Left colon (tissue), 2 donors: ENCODE data around the gene SBSN. TPM values are rescaled to one million over a fixed set of nuclear protein-coding genes. Genes with fewer than 3 reads are reported as not detected.

Source experiments
- ATAC-seq: fragments of 200-7000 bp; cut with Tn5 transposase; one replicate; pipeline ENCODE4 v1.9.1; 2020; ENCODE audit warnings: mild to moderate bottlenecking, moderate library complexity
- DNase-seq, 2 donors: peaks; one replicate each; pipeline ENCODE4 v3.0.0-alpha.2; 2020
- intact Hi-C, 2 donors: fragments of 100-400 bp; cut with DNase I in 1 of 2; cut with micrococcal nuclease in 1 of 2; formaldehyde crosslinking; loops; one replicate each; pipeline versions ENCODE4 v1.11.2 to v1.14.0; 2022; cut with DNase I, micrococcal nuclease
- total RNA-seq, 2 donors: library from RNA; stranded (reverse); fragmentation: NEBNext Ultra II Directional; extraction: Animal tissue kit (Norgen Biotek cat#: 25700); gene quantifications; one replicate each; pipeline ENCODE4 v1.2.1, GENCODE V29; 2021
- donor health status: DM: no; HTN: no; CAD: no.
- donor health status: DM: yes; HTN: yes; CAD: no.

The SBSN gene
- total RNA-seq, 2 donors from 2014 or later: not detected

DNA sequence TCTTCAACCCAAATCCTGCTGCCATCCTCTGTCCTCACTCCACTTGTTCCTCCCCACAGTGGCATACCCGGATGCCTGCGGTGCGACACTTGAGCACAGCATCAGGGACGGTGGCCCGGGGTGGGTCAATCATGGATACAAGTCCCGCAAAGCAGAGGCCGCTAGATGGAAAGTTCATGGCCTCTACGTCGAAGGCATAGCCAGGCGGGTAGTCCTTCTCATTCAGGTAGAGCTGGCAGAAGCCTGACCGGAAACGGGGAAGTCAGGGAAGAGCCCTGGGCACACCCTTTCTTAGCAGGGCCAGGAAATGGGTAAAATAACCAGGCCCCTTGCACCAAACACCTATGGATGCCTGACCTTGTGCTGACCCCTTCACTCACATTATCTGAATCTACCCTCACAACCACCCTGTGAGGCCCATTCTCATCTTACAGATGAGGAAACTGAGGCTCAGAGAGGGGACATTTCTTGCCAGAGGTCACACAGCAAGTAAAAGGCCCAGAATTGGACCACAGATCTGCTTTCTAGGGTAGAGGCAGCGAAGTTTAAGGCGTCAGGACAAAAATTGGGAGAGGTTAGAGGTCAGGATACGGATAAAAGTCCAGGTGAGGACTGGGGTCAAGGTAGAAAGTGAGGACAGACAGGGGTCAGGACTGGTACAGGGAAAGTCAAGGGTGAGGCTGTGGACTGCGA lies 28.9 kb upstream of the SBSN start:
- DNase-seq: peak in 1 of 2 donors; percentile 11
- no peak for ATAC-seq

DNA sequence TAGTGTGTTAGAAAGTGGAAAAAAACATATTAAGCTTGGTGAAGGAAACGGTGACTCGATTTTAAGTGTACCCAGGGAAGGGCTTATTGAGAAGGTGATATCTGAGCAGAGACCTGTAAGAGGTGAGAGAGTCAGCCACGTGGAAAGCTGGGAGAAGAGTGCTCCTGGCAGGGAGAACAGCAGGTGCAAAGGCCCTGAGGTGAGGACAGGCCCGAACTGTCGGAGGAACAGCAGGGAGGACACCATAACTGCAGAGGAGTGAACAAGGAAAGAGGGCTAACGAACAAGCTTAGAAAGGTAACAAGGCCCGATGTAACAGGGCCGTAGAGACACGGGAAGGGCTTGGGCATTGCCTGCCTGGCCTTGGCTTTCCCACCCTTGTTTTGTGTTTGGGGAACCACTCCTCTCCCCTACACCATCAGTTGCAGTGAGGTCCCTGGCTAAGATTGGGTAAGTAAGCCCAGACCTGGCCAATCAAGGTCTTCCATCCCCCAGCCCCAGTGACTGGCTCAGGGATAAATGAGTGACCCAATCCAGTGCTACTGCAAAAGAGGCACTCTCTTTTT lies 28.0 kb upstream of the SBSN start:
- ATAC-seq: no peak
- intact Hi-C loops: no loop called here
- DNase-seq: no peak

More for the DNA sequence above, 28.9 kb upstream of the SBSN start:
- intact Hi-C loops: no loop called here

DNA sequence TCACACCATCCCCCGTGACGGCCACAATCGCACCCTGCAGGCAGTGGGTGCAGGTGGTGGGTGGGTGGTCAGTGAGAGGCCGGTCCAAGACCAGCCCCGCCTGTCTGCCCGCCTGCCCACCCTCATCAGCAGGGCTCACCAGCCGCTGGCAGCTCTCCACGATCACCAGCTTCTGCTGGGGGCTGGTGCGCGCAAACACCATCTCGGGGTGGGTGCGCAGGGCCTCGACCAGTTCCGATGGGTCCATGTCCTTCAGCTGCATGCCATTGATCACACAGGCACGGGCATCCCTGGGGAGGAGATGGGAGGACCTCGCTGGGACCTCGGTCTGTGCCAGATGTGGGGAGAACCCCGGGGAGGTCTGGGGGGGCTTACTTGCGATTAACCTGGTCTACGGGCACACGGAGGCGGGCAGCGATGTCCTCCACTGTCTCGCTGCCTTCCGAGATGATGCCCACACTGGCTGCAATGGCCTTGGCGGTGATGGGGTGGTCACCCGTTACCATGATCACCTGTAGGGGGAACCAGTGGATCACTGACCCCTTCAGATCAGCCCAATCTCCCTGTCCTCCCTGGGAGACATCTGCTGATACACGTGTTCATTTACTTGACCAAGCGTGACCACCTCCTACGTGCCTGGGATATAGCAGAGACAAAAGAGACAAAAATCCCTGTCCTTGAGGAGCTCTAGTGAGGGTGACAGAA lies 27.3 kb upstream of the SBSN start:
- DNase-seq (no peak), ATAC-seq (no peak)
- intact Hi-C loops: no loop called here

DNA sequence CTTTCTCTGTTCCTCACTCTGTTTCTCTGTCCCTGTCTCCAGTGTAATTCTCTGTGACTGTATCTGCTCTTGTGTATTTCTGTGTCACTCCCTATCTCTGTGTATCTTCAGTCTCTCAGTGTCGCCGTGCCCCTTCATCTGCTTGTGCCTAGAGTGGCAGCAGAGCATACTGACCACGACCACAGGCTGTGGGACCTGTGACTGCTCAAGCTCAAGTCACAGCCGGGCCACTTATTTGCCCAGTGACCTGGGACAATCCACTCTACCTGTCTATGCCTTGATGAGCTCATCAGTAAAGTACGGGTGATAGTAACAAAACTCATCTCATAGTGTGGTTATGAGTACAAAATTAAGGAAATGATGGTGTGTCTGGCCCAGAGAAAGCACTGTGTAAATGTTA lies 26.0 kb upstream of the SBSN start:
- ATAC-seq: no peak
- intact Hi-C loops: no loop called here
- no peak for DNase-seq

DNA sequence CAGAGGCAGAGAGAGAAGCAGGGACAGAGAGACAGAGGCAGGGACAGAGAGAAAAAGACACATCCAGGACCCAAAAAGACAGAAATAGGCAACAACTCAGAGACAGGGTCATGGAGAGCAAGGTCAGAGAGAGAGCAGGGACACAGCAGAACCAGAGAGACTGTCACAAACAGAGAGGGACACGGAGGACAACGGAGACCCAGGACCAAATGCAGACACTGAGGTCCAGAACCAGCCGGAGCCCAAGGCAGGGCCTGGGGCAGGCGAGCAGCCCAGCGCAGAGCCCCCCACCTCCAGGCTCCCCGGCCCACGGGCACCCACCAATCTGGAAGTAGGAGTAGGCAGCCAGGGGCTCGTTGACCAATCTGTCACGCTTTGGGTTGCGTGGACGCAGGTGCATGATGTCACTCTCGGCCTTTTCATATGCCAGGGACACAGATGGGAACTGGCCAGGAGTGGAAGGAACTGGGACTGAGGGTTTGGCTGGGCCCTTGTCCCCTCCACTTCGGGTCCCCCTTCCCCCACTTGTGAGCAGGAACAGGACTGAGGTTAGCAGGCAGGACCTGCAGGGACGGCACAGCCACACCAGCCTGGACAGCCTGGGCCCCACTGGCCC lies 25.4 kb upstream of the SBSN start:
- intact Hi-C loops: no loop called here
- ATAC-seq: no peak
- no peak for DNase-seq

DNA sequence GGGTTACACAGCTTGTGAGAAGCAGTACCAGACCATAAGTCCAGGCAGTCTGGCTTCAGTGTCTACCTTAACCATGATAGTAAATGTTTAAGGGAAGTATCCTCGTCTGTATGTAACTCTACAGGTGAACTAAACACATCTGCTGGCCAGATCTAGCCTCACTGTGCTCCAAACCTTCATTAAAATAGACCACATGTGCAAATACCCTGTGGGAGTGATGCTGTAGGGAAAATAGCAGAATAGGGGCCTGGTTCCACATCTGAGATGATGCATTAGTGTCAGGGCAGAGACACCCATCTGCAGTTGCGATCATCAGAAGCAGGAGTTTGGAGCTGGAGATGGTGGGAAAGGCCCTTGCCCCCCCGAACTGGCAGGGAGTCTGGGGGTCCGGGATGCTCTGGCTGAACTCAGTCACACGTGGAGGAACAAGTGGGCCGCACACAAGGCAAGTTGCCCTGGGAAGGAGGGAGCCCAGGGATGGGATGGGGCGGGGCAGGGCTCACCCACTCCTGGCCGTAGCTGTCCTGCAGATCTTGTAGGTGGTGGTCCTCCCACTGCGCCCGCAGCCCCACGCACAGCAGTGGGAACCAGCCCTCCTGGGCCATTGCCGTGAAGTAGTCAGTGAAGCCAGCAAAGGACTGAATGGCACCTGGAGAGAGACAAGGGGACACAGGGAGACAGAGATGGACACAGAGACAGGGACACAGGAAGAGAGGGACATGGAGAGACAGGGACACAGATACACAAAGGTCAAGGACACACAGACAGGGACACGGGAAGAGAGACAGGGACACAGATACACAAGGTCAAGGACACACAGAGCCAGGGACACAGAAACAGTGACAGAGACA lies 24.6 kb upstream of the SBSN start:
- ATAC-seq (no peak), DNase-seq (no peak)
- intact Hi-C loops: no loop called here

DNA sequence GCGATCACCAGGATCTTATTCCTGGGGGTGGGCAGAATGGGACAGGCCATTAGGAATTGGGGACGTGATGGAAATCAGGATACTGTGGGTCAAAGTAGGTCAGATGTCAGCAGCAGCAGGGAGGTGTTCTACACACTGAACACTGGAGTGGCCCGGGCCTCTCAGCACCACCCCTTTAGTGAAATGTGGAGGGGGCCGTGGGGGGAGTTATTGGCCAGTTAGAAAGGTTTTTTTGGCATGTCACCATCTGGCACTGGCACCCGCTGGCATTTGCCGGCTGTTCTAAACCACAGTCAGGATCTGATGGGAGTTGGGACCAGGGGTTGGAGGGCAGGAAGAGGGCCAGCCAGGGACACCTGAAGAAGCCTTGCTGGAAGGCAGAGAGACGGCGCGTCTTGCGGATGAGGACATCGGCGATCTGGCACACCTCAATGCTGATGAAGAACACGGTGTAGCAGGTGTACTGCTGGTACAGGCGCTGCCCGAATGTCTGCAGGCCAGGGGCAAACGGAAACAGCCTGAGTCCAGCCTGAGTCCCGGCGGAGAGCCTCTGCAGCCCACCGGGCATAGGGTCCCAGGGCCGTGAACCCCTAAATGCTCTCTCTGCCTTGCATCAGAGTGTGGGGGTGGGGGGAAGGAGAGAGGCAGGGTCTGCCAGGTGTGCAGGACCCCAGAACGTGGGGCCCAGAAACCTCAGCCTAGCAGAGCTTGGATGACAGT lies 23.1 kb upstream of the SBSN start:
- ATAC-seq (no peak), DNase-seq (no peak)
- intact Hi-C loops: no loop called here

DNA sequence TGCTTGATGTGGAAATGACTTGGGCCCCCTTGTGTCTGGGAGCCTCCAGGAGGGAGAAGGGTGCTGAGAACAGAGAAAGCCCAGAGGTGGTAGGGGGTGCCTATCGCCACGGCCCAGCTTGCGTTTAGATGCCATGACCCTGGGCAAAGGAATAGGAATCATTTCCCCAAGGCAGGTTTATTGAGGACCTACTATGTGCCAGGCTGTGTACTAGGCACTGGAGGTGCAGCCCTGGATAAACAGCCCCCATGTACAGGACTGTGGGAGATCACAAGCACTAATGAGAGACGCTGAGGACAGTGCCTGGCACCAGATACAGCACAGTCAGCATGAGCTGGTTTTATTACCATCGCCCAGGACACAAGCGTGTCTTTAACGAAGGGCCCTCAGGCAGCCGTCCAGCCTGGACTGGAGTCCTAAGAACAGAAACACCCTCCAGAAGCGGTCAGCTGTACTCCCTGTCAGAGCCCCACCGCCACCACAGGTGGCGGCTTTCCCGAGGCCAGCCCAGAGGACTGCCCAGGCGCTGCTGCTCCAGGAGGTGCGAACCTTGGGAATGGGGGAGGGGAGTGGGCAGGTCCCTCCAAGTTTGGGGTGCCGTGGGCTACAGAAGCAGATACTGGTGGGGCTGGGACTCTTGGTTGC lies 21.9 kb upstream of the SBSN start:
- DNase-seq: no peak
- ATAC-seq: no peak
- intact Hi-C loops: loop anchor here in 1 of 2 donors (10.0 kb wide), 1 partner anchor 165 kb away; the partner anchor contains the start of gene KMT2B

DNA sequence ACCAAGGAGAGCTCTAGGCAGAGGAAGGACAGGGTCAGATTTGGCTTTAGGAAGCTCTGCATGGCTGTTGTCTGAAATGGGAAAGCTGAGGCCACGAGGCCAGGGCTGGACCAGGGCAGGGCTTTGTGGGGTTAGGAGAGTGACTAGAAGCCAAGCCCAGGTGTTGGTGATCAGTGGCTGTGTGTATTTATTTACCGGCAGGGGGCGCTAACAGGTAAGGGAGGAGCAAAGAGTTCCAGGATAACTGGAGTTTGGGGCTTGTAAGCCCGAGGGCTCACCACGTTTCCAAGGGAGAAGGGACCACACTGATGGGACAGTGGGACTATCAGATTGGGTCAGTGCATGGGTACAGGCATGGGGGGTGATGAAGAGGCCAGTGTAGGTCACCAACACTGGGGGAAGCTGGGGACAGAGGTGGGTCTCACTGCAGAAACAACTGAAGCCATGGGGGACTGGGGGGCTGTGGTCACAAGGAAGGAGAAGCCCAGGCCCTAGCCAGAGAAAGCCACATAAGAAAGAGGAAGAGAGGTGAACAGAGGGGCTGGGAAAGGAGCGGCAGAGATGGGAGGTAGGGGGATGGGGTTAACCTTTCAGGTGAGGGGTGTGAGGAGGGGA lies 21.2 kb upstream of the SBSN start:
- ATAC-seq: peak; percentile 37
- peak; percentile 50 for DNase-seq
- intact Hi-C loops: loop anchor here in 1 of 2 donors (10.0 kb wide), 1 partner anchor 166 kb away; the partner anchor contains the start of gene KMT2B

DNA sequence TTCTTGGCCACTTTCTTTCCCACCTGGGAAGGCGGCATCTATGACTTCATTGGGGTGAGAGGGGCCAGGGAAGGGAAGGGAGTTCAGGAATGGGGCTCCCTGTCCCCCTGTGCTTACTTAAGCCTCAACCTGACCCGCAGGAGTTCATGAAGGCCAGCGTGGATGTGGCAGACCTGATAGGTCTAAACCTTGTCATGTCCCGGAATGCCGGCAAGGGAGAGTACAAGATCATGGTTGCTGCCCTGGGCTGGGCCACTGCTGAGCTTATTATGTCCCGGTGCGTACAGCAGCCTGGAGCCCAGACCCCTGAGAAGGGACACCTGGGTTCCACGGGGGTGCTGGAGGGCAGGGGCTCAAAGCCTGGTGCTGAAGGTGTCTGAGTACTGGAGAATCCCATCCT lies 18.4 kb upstream of the SBSN start:
- DNase-seq: no peak
- intact Hi-C loops: loop anchor here in 1 of 2 donors (10.0 kb wide), 1 partner anchor 168 kb away; the partner anchor contains the start of gene KMT2B
- no peak for ATAC-seq

DNA sequence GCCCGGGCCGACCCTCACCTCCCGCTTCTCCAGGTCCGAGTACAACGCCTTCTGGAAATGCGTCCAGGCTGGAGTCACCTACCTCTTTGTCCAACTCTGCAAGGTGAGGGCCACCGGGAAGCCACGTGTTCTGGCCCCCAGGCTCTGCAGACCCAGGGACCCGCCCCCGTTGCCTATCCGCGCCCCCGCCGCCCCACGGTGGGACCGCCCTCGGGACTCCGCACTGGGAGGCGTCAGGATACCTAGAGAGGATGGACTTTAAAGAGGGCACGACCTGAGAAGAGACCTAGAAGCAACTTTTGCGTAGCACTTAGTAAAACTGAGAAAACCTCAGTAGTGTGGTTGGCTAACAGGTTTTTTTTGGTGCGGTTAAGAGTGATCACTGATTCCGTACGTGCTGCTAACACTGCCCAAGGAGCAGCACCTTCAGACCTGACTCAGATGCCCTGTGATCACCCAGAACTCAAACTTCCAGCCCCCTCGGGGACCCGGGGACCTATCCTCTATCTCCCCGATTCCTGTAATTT lies 17.8 kb upstream of the SBSN start:
- intact Hi-C loops: loop anchor here in 1 of 2 donors (10.0 kb wide), 1 partner anchor 169 kb away; the partner anchor contains the start of gene KMT2B
- ATAC-seq: peak; percentile 61
- peak; percentile 46 to 63 for DNase-seq

DNA sequence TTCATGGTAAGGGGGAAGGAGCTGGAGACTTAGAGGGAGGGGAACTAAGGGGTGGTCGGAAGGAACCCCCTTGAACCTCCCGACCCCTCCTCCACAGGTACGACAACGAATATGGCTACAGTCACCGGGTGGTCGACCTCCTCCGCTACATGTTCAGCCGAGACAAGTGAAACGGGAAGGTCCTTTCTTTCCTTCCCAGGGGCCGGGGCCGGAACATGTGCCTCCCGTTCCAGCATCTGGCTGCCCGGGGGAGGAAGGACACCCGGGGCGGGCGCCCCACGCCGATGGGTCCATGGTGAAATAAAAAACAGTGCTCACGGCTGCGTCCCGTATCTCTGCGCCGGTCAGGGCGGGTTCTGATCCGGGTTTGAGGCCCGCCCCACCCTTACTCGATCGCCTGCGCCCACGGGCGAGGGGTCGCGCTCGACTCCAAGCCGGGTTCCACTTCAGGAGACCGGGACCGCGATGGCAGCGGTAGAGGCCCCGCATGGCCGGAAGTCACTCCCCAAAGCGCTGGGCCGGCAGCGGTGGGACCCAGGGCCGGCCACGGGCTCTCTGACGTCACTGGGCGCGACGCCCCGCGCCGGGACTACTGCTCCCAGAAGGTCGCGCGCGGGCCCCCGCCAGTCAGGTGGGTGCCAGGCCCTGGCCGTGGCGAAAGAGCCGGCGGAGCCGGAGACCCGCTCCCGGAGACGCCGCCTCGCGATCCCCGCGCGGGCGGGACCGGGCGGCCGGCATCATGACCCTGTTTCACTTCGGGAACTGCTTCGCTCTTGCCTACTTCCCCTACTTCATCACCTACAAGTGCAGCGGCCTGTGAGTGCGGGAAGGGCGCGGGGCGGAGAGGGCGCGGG lies 17.1 kb upstream of the SBSN start, which contains the start of gene TMEM147:
Gene TMEM147 (plus strand): TSS at position 626 of the 854 bp plus-strand sequence. CDS start 114 bp downstream, at position 740.
- ATAC-seq (peak; percentile 97), DNase-seq (peak; percentile 92 to 97)
- intact Hi-C loops: loop anchor here in 1 of 2 donors (10.0 kb wide), 1 partner anchor 170 kb away; the partner anchor contains the start of gene KMT2B

DNA sequence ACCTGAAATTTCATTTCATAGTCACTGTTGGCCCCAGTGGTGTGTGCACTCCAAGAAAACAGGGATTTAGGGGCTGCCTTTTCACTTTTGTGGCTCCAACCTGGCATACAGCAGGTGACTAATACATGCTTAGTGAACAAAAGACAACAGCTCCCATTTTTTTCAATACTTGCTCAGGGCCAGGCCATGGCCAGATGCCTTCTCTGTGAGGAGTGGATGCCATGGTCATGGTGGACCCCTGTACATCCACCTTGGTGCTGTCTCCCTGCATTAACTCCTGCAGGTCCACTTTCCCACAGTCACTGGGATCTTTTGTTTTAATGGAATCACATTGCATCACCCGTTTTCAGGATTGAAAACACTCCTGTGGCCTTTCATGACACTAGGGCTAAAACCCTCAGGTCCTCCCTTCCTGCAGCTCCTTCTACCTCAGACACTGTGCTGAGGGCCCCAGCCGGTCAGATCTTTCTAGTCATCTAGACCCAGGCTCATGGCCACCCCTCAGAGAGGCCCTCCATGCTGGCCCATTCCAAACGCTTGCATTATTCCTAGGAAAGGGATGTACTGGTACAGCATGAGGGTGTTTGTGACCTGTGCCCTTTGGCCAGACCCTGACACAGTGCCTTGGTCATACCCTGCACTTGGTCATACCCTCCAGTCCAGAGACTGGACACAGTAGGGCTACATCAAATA lies 16.1 kb upstream of the SBSN start:
- intact Hi-C loops: loop anchor here in 1 of 2 donors (10.0 kb wide), 1 partner anchor 171 kb away; the partner anchor contains the start of gene KMT2B
- no peak for DNase-seq
- no peak for ATAC-seq

DNA sequence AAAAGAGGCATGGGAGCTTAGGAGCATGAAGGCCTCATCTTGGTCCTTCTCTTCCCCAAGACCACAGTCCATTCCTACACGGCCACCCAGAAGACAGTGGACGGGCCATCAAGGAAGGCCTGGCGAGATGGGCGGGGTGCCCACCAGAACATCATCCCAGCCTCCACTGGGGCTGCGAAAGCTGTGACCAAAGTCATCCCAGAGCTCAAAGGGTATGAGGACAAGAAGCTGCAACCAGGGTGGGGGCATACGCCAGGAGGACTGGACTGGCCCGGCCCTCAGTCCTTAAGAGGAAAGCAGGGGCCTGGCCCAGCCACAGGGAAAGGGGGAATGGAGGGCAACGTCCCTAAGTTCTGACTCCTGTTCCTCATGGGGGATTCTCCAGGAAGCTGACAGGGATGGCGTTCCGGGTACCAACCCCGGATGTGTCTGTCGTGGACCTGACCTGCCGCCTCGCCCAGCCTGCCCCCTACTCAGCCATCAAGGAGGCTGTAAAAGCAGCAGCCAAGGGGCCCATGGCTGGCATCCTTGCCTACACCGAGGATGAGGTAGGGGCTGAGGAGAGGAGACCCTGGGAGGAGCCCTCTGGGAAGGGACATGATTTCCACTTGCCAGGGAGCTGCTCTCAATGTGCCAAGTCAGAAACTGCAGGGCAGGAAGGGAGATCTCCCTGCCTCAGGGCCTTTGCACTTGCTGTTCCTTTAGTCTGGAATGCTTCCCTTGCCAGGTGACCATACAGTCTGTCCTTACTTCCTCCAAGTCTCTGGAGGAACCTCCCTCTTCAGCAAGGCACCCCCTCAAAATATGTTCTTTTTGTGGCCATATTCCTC lies 15.4 kb upstream of the SBSN start:
- ATAC-seq (no peak), DNase-seq (no peak)
- intact Hi-C loops: loop anchor here in 1 of 2 donors (10.0 kb wide), 1 partner anchor 171 kb away; the partner anchor contains the start of gene KMT2B
